ENCODE measurements around the gene ST6GALNAC2.

DNA sequence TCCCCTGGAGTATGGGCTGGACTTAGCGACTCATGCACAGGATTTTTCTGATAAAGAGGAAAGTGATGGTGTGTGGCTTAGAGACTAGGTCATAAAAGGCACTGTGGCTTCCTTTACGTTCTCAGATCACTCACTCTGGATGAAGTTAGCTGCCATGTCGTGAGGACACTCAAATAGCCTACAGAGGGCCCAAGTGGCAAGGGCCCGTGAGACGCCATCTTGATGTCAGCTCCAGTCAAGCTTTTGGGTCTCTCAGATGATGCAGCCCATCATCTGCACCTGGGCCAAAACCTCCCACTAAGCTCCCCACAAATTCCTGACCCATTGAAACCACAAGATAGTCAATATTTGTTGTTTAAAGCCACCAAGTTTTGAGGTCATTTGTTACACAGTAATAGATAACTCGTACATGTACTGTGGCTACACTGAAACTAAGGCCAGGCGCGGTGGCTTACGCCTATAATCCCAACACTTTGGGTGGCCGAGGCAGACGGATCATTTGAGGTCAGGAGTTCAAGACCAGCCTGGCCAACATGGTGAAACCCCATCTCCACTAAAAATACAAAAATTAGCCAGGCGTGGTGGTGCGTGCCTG is 14.7 kb downstream of the ST6GALNAC2 start:
- no peak for TF ChIP-seq EZH2 (IDR thresholded peaks at IDR 0.05; ENCODE audit: insufficient read depth, poor library complexity, severe bottlenecking)
- no peak for TF ChIP-seq EZH2phosphoT487 (IDR thresholded peaks at IDR 0.05; ENCODE audit: insufficient read depth, low read depth)
